ENCODE results near the gene ASCC1. TPM values are rescaled to one million over a fixed set of nuclear protein-coding genes. Genes with fewer than 3 reads are reported as not detected.
A peak's percentile ranks its signal among the peaks of the same experiment; 100 is the strongest.

Gene ASCC1
- total RNA-seq, 4 donors from 2014 or later: 18.7 to 28.4 (median 24.7) TPM

- intact Hi-C loops (cut with DNase I): loop anchor here (5.0 kb wide), 3 partner anchors 91 to 174 kb away; no protein-coding TSS in a partner anchor
- Histone ChIP-seq H3K4me1 (peaks cover 7 to 27% (median 10%) of the 10 kb centered on the region in 3 donors), H3K4me3 (no peak overlapping the region), H3K27ac (no peak overlapping the region), H3K36me3 (no peaks in the 10 kb centered on the region), H3K27me3 (no peaks in the 10 kb centered on the region), H3K9me3 (no peaks in the 10 kb centered on the region)
- peak; percentile 96 to 100 (median 100) for TF ChIP-seq CTCF (IDR thresholded peaks at IDR 0.05)
- TF ChIP-seq POLR2A (IDR thresholded peaks at IDR 0.05): no peak
- peak; percentile 13 for DNase-seq
- WGBS, 2 donors: 23 to 25% methylated on average over 12 of the region's 12 CpGs
Measured at GRCh38 chr10:72048450-72049124, 167.5 kb downstream of the ASCC1 start.

Small RNAs within 50 kb of the gene (small RNA-seq; reads per million reads assigned to genes)
- gene RF00019 (0 reads per million in 4 donors), gene RF00340 (0 reads per million in 4 donors)

Other genes with a start within 250 kb of the ASCC1 start
- 1 to 10 TPM; 2.6 to 8.1 (median 5.0) TPM for gene SPOCK2, start 127.7 kb downstream of the ASCC1 start, total RNA-seq
- gene ANAPC16, start 264 bp downstream of the ASCC1 start, total RNA-seq: 100 to 1,000 TPM in 1 of 4 donors, 10 to 100 TPM in 3; 34.2 to 104 (median 58.1) TPM
- 100 to 1,000 TPM in 3 of 4 donors, 10 to 100 TPM in 1; 49.4 to 384 (median 138) TPM for gene DDIT4, start 57.6 kb upstream of the ASCC1 start, total RNA-seq
- 10 to 100 TPM; 22.7 to 34.0 (median 23.8) TPM for gene DNAJB12, start 138.6 kb upstream of the ASCC1 start, total RNA-seq